GM18505 (cell line): ENCODE measurements around the gene CAMTA2.
A peak's percentile ranks its signal among the peaks of the same experiment; 100 is the strongest.
"Not testable (repeated sequence)": the region's sequence is repeated elsewhere in the genome, so short reads cannot be mapped to it uniquely, and the experiment has no call there.

Experiments
- ATAC-seq: cut with Tn5 transposase; IDR thresholded peaks from one replicate; pipeline ENCODE4 v1.9.1; 2021; ENCODE audit not compliant: unreplicated experiment
- POLR2A ChIP-seq: IDR thresholded peaks from 4 replicates; pipeline ENCODE4 v1.6.1; 2011; ENCODE audit warnings: borderline replicate concordance; ENCODE audit not compliant: insufficient read depth, insufficient read length; ENCODE audit errors: extremely low read depth

The CAMTA2 gene, protein sequence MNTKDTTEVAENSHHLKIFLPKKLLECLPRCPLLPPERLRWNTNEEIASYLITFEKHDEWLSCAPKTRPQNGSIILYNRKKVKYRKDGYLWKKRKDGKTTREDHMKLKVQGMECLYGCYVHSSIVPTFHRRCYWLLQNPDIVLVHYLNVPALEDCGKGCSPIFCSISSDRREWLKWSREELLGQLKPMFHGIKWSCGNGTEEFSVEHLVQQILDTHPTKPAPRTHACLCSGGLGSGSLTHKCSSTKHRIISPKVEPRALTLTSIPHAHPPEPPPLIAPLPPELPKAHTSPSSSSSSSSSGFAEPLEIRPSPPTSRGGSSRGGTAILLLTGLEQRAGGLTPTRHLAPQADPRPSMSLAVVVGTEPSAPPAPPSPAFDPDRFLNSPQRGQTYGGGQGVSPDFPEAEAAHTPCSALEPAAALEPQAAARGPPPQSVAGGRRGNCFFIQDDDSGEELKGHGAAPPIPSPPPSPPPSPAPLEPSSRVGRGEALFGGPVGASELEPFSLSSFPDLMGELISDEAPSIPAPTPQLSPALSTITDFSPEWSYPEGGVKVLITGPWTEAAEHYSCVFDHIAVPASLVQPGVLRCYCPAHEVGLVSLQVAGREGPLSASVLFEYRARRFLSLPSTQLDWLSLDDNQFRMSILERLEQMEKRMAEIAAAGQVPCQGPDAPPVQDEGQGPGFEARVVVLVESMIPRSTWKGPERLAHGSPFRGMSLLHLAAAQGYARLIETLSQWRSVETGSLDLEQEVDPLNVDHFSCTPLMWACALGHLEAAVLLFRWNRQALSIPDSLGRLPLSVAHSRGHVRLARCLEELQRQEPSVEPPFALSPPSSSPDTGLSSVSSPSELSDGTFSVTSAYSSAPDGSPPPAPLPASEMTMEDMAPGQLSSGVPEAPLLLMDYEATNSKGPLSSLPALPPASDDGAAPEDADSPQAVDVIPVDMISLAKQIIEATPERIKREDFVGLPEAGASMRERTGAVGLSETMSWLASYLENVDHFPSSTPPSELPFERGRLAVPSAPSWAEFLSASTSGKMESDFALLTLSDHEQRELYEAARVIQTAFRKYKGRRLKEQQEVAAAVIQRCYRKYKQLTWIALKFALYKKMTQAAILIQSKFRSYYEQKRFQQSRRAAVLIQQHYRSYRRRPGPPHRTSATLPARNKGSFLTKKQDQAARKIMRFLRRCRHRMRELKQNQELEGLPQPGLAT

DNA sequence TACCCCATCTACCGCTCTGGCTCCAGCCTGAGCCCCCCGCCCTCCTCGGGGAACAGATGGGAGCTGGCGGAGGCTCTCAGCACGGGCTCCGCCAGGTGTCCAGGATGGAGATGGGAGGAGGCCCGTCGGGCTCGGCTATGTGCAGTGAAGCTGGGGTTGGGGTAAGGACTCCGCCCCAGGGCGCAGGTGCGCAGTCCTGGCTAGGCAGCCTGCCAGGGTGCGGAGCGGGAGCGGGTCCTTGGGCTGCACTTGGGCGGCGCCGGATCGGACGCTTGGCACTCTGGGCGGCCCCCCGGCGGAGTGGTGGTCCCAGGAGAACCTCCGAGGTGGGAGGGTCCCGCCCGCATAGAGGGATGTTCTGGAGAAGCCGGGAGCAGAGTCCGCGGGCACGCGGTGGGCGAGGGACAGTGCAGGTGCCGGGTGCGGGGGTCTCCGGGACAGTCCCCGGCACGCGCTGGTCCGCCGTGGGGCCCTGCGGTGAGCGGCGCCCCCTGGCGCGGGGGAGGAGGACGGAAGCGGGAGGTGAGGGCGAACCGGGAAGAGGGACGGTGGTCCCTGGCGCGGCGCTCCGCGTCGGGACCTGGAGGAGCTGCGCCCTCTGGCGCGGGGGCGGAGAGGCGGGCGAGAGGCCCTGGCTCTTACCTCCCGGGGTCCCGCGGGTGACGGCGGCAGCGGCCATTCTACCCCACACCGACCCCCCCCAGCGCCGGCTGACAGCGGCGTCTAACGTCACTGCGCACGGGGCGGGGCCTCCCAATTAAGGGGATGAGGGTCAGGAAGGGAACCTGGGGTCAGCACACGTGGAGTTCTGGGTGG lies at the start of gene CAMTA2:
Gene CAMTA2 (minus strand): TSS at position 725 of the 816 bp plus-strand sequence. CDS start 1,453 bp downstream, outside the sequence.
- peak; percentile 54 for ATAC-seq
- TF ChIP-seq POLR2A, result peak; percentile 61

- ATAC-seq, result no peak
Measured at GRCh38 chr17:5035315-5035714, 47.8 kb upstream of the CAMTA2 start, which contains the start of gene SLC52A1. SLC52A1 (minus strand) TSS chr17:5035426; CDS start chr17:5034606, 820 bp downstream.

GRCh38 chr17:5034651-5035050 lies 47.2 kb upstream of the CAMTA2 start:
- ATAC-seq, result no peak
- TF ChIP-seq POLR2A, result no peak

More at GRCh38 chr17:5035315-5035714, 47.8 kb upstream of the CAMTA2 start, which contains the start of gene SLC52A1:
- TF ChIP-seq POLR2A, result no peak

DNA sequence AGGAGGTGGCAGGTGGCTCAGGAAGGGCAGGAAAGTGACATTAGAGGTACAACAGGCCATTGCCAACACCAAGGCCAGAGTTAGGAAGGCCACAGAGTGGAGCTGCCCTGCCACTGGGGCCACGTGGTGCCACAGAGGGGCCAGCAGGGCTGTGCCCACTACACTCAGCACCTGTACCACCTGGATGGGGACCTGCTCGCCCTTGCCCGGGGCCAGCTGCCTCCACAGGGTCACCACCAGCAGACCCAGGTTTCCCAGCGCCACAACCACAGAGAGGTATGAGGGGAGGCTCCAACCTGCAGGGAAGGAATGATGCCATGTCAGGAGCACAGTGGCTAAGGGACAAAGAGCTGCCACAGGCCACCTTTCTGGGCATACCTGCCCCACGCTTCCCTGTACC lies 46.6 kb upstream of the CAMTA2 start:
- TF ChIP-seq POLR2A, result no peak
- no peak for ATAC-seq

DNA sequence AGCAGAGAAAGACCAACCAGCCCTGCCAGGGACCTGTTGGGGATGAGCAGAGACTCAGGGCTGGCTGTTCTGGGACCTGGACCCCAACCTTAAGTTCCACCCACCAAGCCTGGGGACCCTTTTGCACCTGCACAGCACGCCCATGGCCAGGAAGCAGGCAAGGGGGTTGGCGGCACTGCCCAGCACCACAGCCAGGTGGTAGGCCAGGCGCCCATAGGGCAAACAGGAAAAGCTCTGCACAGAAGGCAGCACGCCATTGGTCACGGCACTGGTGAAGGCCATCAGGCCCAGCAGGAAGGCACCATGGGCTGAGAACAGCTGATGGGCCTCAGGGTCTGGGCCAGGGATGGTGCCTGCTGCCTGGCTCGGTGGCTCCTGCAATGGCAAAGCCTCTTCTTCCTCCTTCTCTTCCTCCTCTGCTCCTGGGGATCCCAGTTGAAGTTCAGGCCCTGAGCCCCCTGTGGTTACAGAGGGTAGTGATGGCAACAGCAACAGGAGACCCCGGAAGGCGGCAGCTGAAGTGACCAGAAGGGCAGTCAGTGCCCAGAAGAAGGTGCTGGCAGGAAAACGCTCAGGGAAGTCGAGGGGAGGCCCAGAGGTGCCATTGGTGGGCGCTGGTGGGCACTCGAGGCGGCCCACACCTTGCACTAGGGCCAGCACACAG lies 46.0 kb upstream of the CAMTA2 start:
- ATAC-seq, result no peak
- TF ChIP-seq POLR2A, result no peak

DNA sequence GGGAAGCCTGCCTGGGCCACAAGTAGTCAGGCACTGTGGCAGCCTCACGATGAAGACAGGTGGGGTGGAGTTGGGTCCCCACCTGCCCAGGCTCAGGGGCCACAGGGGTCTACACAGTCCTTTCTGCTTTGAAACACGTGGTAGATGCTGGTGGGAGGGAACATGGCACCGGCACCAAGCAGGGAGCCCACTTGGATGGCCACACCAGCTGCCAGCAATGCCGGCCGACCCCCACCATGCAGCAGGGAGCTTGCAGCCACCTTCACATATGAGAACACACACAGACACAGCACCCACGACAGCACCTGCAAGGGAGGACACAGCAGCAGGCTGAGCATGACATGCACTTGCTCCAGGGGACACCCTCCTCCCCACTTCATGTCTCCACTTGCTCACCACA lies 45.4 kb upstream of the CAMTA2 start:
- no peak for TF ChIP-seq POLR2A
- no peak for ATAC-seq

DNA sequence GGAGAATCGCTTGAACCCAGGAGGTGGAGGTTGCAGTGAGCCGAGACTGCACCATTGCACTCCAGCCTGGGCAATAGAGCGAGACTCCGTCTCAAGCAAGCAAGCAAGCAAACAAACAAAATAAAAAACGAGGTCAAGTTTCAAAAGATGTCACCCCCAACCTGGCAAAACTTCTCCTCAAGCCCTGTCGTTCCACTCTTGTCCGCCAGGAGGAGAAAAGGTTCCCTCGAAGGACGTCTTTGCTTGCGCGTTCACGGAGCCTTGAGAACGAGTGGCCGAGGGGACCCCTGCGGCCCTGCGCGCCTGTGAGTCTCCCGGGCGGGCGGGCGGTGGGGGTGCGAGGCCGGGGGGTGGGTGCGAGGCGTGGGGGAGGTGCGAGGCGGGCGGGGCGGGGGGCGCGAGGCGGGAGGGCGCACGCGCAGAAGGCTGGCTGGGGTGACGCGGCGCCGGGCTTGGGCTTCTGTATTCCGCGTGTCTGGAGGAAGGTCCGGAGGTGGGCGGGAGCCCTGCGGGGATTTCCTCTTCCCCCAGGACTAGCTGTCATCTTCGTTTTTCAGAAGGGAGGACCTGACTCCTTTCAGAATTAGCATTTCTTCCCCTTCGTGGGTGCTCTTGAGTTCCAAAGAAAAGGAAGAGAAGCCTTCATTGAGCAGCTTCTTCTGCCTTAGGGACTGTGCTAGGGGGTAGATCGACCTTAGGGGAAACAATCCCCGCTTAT lies 44.0 kb upstream of the CAMTA2 start:
- no peak for ATAC-seq
- peak; percentile 30 for TF ChIP-seq POLR2A

GRCh38 chr17:5030168-5030567 lies 42.7 kb upstream of the CAMTA2 start:
- not testable (repeated sequence) for ATAC-seq

DNA sequence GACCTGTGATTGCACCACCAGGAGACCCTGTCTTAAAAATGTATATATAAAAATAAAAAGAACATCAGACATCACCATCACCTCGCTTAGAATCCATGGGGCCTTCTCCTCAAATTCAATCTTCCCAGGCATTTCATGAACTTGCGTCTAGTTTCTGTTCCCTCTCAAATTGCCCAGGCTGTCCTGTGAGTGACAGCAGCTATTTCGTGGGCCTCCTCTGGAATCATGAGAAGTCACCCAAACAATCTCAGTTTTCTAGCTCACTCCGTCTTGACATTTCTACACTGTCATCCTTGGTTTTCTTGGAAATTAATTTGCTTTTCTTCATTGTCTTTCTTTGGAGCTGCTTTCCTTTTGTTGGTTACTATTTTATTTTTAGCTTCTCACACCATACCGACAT lies 40.4 kb upstream of the CAMTA2 start:
- no peak for TF ChIP-seq POLR2A
- no peak for ATAC-seq

DNA sequence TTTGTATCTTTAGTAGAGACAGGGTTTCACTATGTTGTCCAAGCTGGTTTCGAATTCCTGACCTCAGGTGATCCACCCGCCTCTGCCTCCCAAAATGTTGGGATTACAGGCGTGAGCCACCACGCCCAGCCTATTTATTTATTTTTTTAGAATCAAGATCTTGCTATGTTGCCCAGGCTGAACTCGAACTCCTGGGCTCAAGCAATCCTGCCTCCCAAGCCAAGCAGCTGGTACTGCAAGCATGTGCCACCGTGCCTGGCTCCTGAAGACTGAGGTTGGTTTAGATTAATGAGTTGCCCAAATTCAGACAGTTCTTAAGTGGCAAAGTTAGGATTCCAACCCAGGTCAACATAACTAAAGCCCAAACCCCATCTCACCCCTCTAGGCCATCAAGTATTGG lies 39.8 kb upstream of the CAMTA2 start:
- ATAC-seq, result no peak
- TF ChIP-seq POLR2A, result no peak

DNA sequence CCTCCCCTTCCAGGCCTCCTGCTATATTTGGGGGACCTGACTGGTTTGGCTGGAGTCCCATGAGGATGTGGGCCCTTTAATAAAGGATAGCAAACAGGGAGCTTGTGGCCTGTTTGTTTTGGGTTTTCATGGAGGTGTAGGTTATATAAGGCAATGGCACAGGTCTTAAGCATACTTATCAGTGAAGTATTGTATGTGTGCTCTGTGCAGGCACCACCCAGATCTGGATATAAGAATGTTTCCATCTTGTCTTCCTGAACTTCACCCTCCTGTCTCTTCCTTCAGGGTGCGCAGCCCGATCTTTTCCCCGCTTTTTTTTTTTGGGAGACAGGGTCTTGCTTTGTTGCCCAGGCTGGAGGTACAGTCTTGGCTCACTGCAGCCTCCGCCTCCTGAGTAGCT lies 37.1 kb upstream of the CAMTA2 start:
- TF ChIP-seq POLR2A, result no peak
- no peak for ATAC-seq

DNA sequence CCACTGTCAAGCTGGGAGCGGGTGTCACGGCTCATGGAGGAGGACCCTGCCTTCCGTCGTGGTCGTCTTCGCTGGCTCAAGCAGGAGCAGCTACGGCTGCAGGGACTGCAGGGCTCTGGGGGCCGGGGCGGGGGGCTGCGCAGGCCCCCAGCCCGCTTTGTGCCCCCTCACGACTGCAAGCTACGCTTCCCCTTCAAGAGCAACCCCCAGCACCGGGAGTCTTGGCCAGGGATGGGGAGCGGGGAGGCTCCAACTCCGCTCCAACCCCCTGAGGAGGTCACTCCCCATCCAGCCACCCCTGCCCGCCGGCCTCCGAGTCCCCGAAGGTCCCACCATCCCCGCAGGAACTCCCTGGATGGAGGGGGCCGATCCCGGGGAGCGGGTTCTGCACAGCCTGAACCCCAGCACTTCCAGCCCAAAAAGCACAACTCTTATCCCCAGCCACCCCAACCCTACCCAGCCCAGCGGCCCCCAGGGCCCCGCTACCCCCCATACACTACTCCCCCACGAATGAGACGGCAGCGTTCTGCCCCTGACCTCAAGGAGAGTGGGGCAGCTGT lies 36.2 kb upstream of the CAMTA2 start:
- ATAC-seq, result no peak
- no peak for TF ChIP-seq POLR2A
